ENCODE data around the gene EPGN.

EPGN gene

GRCh38 chr4:74287164-74287563 lies 21.1 kb upstream of the EPGN start:
- H3K9me3 ChIP-seq (ENCODE audit: insufficient read depth, low read length), result no peaks in the 10 kb centered on the region
- H3F3A ChIP-seq (ENCODE audit: insufficient read depth), result no peaks in the 10 kb centered on the region
- no peak overlapping the region for H2AFZ ChIP-seq (ENCODE audit: low read depth, low read length, severe bottlenecking)
- H3K4me3 ChIP-seq (ENCODE audit: insufficient read depth, low read length, poor library complexity, severe bottlenecking), result no peak overlapping the region
- no peak overlapping the region for H3K27ac ChIP-seq (ENCODE audit: low read depth, low read length)
- no peaks in the 10 kb centered on the region for H3K27me3 ChIP-seq (ENCODE audit: low read length)
- no peaks in the 10 kb centered on the region for H4K20me1 ChIP-seq (ENCODE audit: low read depth, low read length)
- TF ChIP-seq, protein P1, sequence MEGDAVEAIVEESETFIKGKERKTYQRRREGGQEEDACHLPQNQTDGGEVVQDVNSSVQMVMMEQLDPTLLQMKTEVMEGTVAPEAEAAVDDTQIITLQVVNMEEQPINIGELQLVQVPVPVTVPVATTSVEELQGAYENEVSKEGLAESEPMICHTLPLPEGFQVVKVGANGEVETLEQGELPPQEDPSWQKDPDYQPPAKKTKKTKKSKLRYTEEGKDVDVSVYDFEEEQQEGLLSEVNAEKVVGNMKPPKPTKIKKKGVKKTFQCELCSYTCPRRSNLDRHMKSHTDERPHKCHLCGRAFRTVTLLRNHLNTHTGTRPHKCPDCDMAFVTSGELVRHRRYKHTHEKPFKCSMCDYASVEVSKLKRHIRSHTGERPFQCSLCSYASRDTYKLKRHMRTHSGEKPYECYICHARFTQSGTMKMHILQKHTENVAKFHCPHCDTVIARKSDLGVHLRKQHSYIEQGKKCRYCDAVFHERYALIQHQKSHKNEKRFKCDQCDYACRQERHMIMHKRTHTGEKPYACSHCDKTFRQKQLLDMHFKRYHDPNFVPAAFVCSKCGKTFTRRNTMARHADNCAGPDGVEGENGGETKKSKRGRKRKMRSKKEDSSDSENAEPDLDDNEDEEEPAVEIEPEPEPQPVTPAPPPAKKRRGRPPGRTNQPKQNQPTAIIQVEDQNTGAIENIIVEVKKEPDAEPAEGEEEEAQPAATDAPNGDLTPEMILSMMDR (IDR thresholded peaks at IDR 0.05; ENCODE audit: insufficient read depth, low read length, poor library complexity, severe bottlenecking), result no peak
- TF ChIP-seq EZH2phosphoT487 (conservative IDR thresholded peaks at IDR 0.05; ENCODE audit: low read length), result no peak
- no peak overlapping the region for H3K9ac ChIP-seq (ENCODE audit: low read length)
- H3K4me2 ChIP-seq (ENCODE audit: low read depth, low read length, poor library complexity, severe bottlenecking), result no peak overlapping the region
- no peaks in the 10 kb centered on the region for H3K36me3 ChIP-seq (ENCODE audit: low read length)
- no peaks in the 10 kb centered on the region for H3K79me2 ChIP-seq (ENCODE audit: insufficient read depth, low read length)
- no peaks in the 10 kb centered on the region for H3K9me2 ChIP-seq (replicated peaks; ENCODE audit: insufficient read depth, low read length)

- Histone ChIP-seq H4K20me1 (ENCODE audit: low read depth, low read length) (no peaks in the 10 kb centered on the region), H3K9me2 (replicated peaks; ENCODE audit: insufficient read depth, low read length) (no peaks in the 10 kb centered on the region), H3K9ac (ENCODE audit: low read length) (no peak overlapping the region), H3K4me3 (ENCODE audit: insufficient read depth, low read length, poor library complexity, severe bottlenecking) (no peak overlapping the region), H3K4me2 (ENCODE audit: low read depth, low read length, poor library complexity, severe bottlenecking) (no peak overlapping the region), H3K79me2 (ENCODE audit: insufficient read depth, low read length) (no peaks in the 10 kb centered on the region), H3K9me3 (ENCODE audit: insufficient read depth, low read length) (no peaks in the 10 kb centered on the region), H3K27me3 (ENCODE audit: low read length) (no peaks in the 10 kb centered on the region), H2AFZ (ENCODE audit: low read depth, low read length, severe bottlenecking) (no peak overlapping the region), H3K27ac (ENCODE audit: low read depth, low read length) (no peak overlapping the region), H3K36me3 (ENCODE audit: low read length) (no peaks in the 10 kb centered on the region), H3F3A (ENCODE audit: insufficient read depth) (no peaks in the 10 kb centered on the region)
- TF ChIP-seq, protein P1 (IDR thresholded peaks at IDR 0.05; ENCODE audit: insufficient read depth, low read length, poor library complexity, severe bottlenecking), result no peak
- TF ChIP-seq EZH2phosphoT487 (conservative IDR thresholded peaks at IDR 0.05; ENCODE audit: low read length), result no peak
Measured at GRCh38 chr4:74287791-74288190, 20.5 kb upstream of the EPGN start.

DNA sequence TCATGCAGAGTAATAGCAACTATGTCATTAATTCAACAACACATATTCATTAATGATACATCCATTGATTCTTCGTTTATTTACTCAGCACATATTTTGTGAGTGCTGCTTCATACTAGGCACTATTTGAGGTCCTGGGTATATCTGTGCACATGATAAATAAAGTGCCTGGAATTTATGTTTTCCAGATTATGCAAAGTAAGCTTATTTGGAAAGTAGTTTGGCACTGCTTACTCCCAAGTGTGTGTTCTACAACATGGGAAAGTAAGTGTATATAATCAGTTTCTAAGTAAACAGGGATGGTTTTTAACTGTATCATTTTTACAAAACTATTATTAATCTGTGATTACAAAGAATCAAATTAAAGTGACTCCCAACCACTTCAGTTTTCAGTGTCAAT lies 16.8 kb upstream of the EPGN start:
- Histone ChIP-seq H4K20me1 (ENCODE audit: low read depth, low read length) (no peaks in the 10 kb centered on the region), H3K4me3 (ENCODE audit: insufficient read depth, low read length, poor library complexity, severe bottlenecking) (no peak overlapping the region), H3K27me3 (ENCODE audit: low read length) (no peaks in the 10 kb centered on the region), H3K36me3 (ENCODE audit: low read length) (no peaks in the 10 kb centered on the region), H3K9me2 (replicated peaks; ENCODE audit: insufficient read depth, low read length) (no peaks in the 10 kb centered on the region), H3F3A (ENCODE audit: insufficient read depth) (no peaks in the 10 kb centered on the region), H3K4me2 (ENCODE audit: low read depth, low read length, poor library complexity, severe bottlenecking) (no peak overlapping the region), H3K79me2 (ENCODE audit: insufficient read depth, low read length) (no peaks in the 10 kb centered on the region), H3K9ac (ENCODE audit: low read length) (no peak overlapping the region), H3K9me3 (ENCODE audit: insufficient read depth, low read length) (no peaks in the 10 kb centered on the region), H2AFZ (ENCODE audit: low read depth, low read length, severe bottlenecking) (no peak overlapping the region), H3K27ac (ENCODE audit: low read depth, low read length) (no peak overlapping the region)
- TF ChIP-seq, protein P1 (IDR thresholded peaks at IDR 0.05; ENCODE audit: insufficient read depth, low read length, poor library complexity, severe bottlenecking), result no peak
- no peak for TF ChIP-seq EZH2phosphoT487 (conservative IDR thresholded peaks at IDR 0.05; ENCODE audit: low read length)
